ENCODE data around the gene ARHGAP22. TPM values are rescaled to one million over a fixed set of nuclear protein-coding genes. Genes with fewer than 3 reads are reported as not detected.

ARHGAP22 gene
- total and polyA plus RNA-seq, 2 of the 4 experiments (the other 2 are of a cell fraction), result 28.3 to 30.2 TPM

DNA sequence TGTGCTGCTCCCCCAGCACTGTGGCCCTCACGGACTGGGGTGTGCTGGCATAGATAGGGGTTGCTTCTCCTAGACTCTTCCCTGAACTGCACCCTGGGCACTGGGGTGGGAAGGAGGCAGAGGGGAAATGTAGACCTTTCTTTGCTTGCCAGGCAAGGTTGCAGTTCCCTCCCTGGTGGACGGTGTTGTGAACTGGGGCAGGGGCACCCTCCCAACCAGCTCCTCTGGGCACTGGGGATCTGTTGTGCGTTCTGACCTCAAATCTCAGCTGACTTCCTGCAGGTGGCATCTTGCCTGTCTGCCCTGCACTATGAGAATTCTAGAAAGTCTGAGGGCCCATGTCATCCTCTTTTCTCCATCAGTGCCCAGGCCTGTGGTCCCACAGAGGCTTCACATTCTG is 53.9 kb downstream of the ARHGAP22 start:
- Histone ChIP-seq H2BK20ac (ENCODE audit: low read depth, low read length) (no peak overlapping the region), H3K4me1 (ENCODE audit: control insufficient read depth, insufficient read depth, low read length) (no peaks in the 10 kb centered on the region; the same call in 1 of the 2 replicates), H4K91ac (ENCODE audit: insufficient read depth, low read depth, low read length) (no peak overlapping the region), H3K27ac (ENCODE audit: insufficient read depth, low read length) (no peak overlapping the region), H3K23ac (ENCODE audit: low read depth, low read length) (no peak overlapping the region), H4K5ac (ENCODE audit: low read depth, low read length) (no peak overlapping the region), H3K14ac (replicated peaks; ENCODE audit: low read depth, low read length) (no peak overlapping the region), H2BK15ac (ENCODE audit: low read depth, low read length) (no peak overlapping the region), H3K9me3 (ENCODE audit: control insufficient read depth, insufficient read depth, low read length) (no peaks in the 10 kb centered on the region), H2BK120ac (ENCODE audit: low read depth, low read length) (no peak overlapping the region), H3K4ac (ENCODE audit: low read depth, low read length) (no peak overlapping the region), H3K27me3 (ENCODE audit: control insufficient read depth, insufficient read depth, low read length) (no peaks in the 10 kb centered on the region), H3K36me3 (ENCODE audit: control insufficient read depth, insufficient read depth, low read length) (peaks cover 10% of the 10 kb centered on the region), H3K9me1 (ENCODE audit: insufficient read depth, low read length) (0 out of 2 replicates have a peak, but pooled peaks cover 4% of the 10 kb centered on the region), H4K20me1 (ENCODE audit: insufficient read depth, low read length) (no peaks in the 10 kb centered on the region; the same call in 1 of the 2 replicates), H3K4me2 (ENCODE audit: low read depth, low read length) (no peak overlapping the region), H2AK9ac (replicated peaks; ENCODE audit: low read depth, low read length, poor library complexity) (no peak overlapping the region), H2AK5ac (ENCODE audit: low read depth, low read length) (no peak overlapping the region; the same call in 1 of the 2 replicates), H3K9ac (ENCODE audit: low read depth, low read length) (no peak overlapping the region), H2AFZ (replicated peaks; ENCODE audit: low read length, poor library complexity) (no peak overlapping the region), H3K79me1 (ENCODE audit: low read depth in 1 of 2, low read length in 2 of 2) (peaks cover 2 to 53% of the 10 kb centered on the region in 2 experiments; a peak in 2 of 4 replicates), H4K8ac (ENCODE audit: low read depth in 2 of 2, low read length in 2 of 2) (no peak overlapping the region), H2BK5ac (ENCODE audit: low read depth, low read length, poor library complexity, severe bottlenecking) (no peak overlapping the region), H3K56ac (ENCODE audit: extremely low read depth, insufficient read depth, low read length) (no peak overlapping the region), H3K4me3 (ENCODE audit: insufficient read depth, low read depth, low read length) (no peak overlapping the region), H3K18ac (ENCODE audit: low read depth, low read length) (no peak overlapping the region)
- ChIA-PET CTCF (interaction anchor here (1.6 kb wide), 1 partner anchor 105 kb away, joined by 11 read pairs; no protein-coding TSS in a partner anchor), POLR2A (ENCODE audit: unreplicated experiment) (no interaction called here)
- ATAC-seq (ENCODE audit: low read depth), result no peak
- WGBS, 2 experiments (ENCODE audit: extremely low coverage in 2 of 2, insufficient read length in 1 of 2), result 100% methylated on average over 2 of the region's 3 CpGs; no CpG with 5 or more reads in 1 of the 2 experiments
- dilution Hi-C loops (cut with HindIII; ENCODE audit: low sequenced_read_pairs, unreplicated experiment), result no loop called here
- intact Hi-C loops (cut with micrococcal nuclease), result loop anchor here (1.0 to 10.0 kb wide), 3 partner anchors 54 to 964 kb away; partner anchors contain the start of gene ARHGAP22
- no peak for DNase-seq
- in situ Hi-C loops (cut with MboI; ENCODE audit: low sequenced_read_pairs), result loop anchor here (5.0 to 25.0 kb wide), 2 partner anchors 106 to 961 kb away; no protein-coding TSS in a partner anchor
- TF ChIP-seq BHLHE40 (IDR thresholded peaks at IDR 0.05; ENCODE audit: low read depth, low read length) (no peak), FOS (IDR thresholded peaks at IDR 0.05; ENCODE audit: low read depth, low read length) (no peak), RAD21 (IDR thresholded peaks at IDR 0.05; ENCODE audit: low read length) (no peak), POLR2A (IDR thresholded peaks at IDR 0.05; ENCODE audit: low read depth, low read length) (no peak), MAZ (IDR thresholded peaks at IDR 0.05; ENCODE audit: borderline replicate concordance, low read depth, low read length) (no peak), CHD1 (IDR thresholded peaks at IDR 0.05; ENCODE audit: low read depth, low read length) (no peak), CTCF (conservative IDR thresholded peaks at IDR 0.05; ENCODE audit: low read depth, low read length) (no peak), RCOR1 (IDR thresholded peaks at IDR 0.05; ENCODE audit: insufficient replicate concordance, low read length) (no peak), RFX5 (IDR thresholded peaks at IDR 0.05; ENCODE audit: low read depth, low read length) (no peak), MAFK (IDR thresholded peaks at IDR 0.05; ENCODE audit: low read depth, low read length) (no peak), MXI1 (IDR thresholded peaks at IDR 0.05; ENCODE audit: borderline replicate concordance, low read depth, low read length) (no peak), CEBPB (IDR thresholded peaks at IDR 0.05; ENCODE audit: low read depth, low read length) (no peak)
- TF ChIP-seq, protein P1, sequence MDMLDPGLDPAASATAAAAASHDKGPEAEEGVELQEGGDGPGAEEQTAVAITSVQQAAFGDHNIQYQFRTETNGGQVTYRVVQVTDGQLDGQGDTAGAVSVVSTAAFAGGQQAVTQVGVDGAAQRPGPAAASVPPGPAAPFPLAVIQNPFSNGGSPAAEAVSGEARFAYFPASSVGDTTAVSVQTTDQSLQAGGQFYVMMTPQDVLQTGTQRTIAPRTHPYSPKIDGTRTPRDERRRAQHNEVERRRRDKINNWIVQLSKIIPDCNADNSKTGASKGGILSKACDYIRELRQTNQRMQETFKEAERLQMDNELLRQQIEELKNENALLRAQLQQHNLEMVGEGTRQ (IDR thresholded peaks at IDR 0.05; ENCODE audit: low read depth, low read length), result no peak
- TF ChIP-seq, protein P2, sequence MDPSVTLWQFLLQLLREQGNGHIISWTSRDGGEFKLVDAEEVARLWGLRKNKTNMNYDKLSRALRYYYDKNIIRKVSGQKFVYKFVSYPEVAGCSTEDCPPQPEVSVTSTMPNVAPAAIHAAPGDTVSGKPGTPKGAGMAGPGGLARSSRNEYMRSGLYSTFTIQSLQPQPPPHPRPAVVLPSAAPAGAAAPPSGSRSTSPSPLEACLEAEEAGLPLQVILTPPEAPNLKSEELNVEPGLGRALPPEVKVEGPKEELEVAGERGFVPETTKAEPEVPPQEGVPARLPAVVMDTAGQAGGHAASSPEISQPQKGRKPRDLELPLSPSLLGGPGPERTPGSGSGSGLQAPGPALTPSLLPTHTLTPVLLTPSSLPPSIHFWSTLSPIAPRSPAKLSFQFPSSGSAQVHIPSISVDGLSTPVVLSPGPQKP (IDR thresholded peaks at IDR 0.05; ENCODE audit: borderline replicate concordance, low read depth, low read length), result no peak
- no TSS peak for BruUV-seq (replicated peaks)

Data from IMR-90 (cell line).